ENCODE results near the gene RRP1.

- TF ChIP-seq CTCF (conservative IDR thresholded peaks at IDR 0.05; ENCODE audit: low read length) (no peak), EZH2phosphoT487 (IDR thresholded peaks at IDR 0.05; ENCODE audit: borderline replicate concordance, low read depth, low read length) (no peak)
These were observed 20.6 kb upstream of the RRP1 start for GRCh38 chr21:43768868-43769167.

Measured in OCI-LY7 (cell line).